ENCODE data around the gene CMTM1.
"Not testable (repeated sequence)": the region's sequence is repeated elsewhere in the genome, so short reads cannot be mapped to it uniquely, and the experiment has no call there.

The CMTM1 gene

DNA sequence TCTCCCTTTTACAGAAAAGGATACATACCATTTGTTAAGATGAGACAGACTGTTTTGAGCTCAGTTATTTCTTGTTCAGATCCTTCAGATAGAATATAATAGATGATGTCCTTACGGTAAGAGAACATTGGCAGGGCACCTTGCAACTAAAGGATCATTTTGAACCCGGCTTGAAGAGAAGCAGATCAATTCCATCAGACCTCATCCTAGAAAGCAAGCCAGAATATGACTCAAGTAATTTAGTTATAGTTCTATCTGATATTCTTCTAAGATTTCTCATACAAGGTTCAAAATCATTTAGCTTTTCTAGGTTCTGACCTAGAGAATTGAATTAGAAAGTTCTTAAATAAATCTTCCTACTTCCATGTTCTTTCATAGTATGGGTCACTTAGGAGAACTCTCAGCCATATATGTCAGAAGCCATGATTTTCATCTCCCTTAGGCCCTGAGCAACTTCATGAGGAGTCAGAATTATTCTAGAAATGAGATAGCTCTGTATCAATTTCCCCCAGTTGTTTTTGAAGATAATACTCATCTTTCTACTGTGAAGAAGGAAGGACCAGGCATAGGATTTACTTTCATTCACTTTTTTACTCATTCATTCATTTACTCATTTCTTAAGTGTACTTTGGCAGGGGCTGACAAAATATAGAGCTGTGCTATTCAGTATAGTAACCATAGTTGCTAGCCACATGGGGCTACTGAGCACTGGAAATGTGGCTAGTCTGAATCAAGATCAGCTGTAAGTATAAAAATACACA, 2.5 kb upstream of the CMTM1 start:
- DNase-seq, result no peak

DNA sequence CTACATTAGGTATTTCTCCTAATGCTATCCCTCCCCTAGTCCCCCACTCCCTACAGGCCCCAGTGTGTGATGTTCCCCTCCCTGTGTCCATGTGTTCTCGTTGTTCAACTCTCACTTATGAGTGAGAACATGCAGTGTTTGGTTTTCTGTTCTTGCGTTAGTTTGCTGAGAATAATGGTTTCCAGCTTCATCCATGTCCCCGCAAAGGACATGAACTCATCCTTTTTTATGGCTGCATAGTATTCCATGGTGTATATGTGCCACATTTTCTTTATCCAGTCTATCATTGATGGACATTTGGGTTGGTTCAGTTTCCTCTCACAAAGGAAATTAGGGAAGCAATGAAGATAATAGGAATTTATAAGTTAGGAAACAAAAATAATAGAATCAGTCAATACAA, 1.0 kb downstream of the CMTM1 start:
- DNase-seq, result not testable (repeated sequence)

GRCh38 chr16:66568355-66568754, 2.1 kb downstream of the CMTM1 start:
- no peak for DNase-seq

DNA sequence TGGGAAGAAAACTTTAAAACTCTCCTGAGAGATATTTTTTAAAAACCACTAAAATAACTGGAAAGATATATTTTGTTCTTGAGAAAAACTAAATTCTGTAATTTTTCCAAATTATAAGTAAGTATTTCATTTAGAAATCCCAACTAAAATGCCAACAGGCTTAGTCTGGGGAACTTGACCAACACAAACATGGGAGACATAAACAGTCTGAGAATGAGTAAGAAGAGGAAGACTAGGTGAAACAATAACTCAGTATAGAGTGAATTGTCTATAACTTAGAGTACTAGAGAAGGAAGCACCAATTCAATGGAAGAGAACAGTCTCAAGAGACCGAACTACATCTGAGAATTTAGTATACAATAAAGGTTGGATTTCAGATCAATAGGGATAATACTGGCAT, 2.9 kb downstream of the CMTM1 start:
- no peak for DNase-seq

DNA sequence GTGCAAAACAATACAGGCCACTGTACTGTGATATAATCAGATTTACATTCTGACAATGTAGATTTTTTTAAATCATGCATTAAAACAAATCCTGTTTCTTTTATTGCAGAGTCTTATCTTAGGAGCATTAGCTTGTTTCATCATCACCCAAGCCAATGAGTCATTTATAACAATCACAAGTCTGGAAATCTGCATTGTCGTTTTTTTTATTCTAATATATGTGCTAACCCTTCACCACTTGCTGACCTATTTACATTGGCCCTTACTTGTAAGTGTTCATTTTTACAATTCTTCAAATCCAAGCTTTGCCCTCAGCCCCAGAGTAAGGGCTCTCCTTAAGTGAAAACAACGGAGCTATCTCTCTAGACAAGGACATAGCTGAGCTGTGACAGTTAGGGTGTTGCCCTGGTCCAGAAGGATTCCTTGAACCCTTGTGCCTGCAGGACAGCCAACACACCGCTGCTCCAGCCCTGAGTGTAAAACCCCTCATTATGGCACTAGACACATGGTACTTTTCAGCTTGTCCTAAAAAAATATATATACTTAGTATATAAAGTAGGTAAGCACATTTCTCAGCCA, 3.7 kb downstream of the CMTM1 start:
- DNase-seq, result no peak

- no peak for DNase-seq
These were observed 6.1 kb downstream of the CMTM1 start for GRCh38 chr16:66572356-66572755.

- no peak for DNase-seq
These were observed 7.8 kb downstream of the CMTM1 start for GRCh38 chr16:66574081-66574480.

- no peak for DNase-seq
These were observed 8.3 kb downstream of the CMTM1 start for GRCh38 chr16:66574531-66574930.

DNA sequence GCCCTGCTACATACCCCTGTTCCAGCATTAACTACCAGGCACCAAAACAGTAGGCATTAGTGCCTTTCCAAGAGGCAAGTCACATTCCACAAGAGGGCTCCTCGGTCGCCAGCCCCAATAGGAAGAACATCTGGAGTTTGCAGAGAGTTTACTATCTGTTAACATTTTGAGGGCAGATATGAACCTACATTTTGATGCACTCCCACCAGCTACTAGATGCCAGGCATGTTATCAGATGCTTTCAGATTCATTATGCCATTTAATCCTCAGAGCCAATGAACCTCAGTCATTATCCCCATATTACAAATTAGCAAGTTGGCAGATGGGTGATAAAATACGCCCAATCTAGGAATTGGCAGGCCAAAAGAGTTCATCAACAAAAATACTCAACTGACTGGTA, 8.8 kb downstream of the CMTM1 start:
- no peak for DNase-seq

GRCh38 chr16:66576296-66576695, 10.1 kb downstream of the CMTM1 start:
- DNase-seq, result no peak

GRCh38 chr16:66578651-66579531, 12.7 kb downstream of the CMTM1 start, which contains the start of gene CMTM2:
Gene CMTM2, plus strand, starts transcription at chr16:66579463. Its CDS starts 145 bp downstream, at chr16:66579608.
- no peak for DNase-seq

DNA sequence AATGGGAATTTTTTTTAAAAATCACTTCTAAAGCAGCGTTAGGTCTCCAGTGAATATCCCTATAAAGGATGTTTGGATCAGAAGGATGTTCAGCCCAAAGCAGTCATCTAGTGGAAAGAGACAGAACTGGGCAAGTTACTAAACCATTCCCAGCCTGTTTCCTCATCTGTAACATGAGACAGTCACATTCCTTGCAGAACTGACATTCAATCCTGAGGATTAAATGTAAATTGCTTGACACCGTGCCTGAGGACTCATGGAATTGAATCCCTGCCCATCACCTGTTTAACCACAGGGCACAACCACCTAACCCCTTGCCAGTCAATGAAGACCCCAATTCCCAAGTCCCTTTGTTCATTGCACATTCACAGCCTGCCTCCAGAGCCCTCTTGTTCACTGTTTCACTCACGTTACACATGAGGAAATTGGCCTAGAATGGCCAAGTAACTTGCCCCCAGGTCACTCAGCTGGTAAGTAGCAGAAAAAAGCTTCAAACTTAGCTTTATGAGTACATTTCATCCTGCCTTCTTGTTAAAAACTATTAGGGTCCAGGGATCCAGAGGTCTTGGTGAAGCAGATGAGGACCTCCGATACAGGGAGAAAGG, 14.5 kb downstream of the CMTM1 start:
- DNase-seq, result no peak

DNA sequence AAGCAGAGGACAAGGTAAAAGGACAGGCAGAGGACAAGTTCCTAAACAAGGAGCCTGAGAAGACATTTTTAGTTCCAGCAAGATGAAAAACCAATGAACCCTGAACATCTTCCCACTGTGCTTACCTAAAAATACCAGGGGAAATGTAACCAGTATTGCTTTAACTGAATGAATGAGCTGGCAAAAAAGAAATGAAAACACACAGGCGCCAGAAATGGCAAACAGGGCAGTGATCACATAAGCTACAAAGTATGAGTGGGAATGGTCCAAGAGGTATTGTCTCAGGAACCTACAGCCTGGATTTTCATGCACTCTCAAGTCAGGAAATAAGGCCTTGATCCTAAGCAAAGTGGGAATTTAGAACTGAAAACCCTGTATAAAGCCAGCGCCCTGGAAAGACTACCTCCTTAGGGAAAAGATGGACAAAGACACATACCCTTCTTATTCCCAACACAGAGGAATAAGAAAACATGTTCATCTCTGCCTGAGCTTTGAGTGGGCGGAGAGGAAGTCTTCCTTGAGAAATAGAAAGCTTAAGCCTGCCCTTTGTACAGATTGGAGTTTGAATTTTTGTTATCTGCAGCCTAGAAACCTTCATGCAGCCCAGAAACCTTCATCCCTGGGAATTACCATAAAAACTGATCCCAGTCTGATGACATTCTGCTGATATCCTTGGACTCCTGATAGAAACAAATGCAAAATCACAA, 15.2 kb downstream of the CMTM1 start:
- no peak for DNase-seq

DNA sequence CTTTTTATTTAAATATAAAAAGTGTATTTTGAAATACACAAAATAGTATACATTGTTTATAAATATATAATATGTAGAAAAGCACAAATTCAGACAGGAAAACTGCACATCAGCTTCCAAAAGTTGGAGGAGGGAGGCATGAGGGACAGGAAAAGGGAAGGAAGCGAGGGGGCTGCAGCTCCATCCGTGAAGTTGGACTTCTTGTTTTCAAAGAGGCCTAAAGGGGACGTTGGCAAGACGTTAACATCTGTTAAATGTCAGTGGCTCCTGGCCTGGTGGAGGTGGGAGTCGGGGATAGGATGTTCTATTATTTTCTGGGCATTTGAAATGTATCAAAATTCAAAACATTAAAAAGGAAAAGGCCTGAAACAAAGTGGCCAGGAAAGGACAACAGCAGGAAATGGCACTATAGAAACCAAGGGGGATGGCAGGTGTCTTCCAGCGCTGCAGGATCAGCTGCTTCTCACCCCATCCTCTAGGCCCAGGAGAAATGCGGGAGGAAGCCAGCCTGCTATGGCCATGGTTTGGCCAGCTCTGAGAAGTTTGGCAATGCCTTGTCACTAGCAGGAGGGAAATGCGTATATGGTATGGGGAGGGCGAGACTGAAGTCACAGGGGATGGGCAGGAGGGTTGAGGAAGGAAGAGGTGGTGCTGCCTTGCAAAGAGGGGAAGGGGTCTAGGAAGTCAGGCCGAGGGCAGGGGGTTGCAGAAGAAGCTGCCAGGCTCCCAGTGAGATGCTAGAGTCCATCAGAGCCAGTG, 19.4 kb downstream of the CMTM1 start:
- no peak for DNase-seq

DNA sequence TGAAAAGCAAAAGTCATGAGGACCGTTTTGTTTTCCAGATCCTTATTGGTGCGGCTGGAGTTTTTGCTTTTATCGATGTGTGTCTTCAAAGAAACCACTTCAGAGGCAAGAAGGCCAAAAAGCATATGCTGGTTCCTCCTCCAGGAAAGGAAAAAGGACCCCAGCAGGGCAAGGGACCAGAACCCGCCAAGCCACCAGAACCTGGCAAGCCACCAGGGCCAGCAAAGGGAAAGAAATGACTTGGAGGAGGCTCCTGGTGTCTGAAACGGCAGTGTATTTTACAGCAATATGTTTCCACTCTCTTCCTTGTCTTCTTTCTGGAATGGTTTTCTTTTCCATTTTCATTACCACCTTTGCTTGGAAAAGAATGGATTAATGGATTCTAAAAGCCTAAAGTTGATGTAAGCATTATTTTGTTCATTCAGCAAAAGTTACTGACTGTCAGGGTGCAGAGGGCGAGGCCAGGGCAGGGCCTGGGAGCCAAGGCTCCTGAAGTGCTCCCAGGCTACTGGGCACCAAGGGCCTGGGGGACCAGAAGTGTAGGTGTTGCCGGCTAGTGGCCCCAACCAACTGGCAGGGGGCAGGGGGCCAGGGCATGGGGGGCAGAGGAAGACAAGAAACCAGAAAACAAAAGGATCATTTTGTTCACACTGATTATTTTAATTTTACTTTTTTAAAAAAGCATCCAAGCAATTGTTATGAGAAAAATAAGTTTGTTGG, 21.8 kb downstream of the CMTM1 start:
- no peak for DNase-seq

DNA sequence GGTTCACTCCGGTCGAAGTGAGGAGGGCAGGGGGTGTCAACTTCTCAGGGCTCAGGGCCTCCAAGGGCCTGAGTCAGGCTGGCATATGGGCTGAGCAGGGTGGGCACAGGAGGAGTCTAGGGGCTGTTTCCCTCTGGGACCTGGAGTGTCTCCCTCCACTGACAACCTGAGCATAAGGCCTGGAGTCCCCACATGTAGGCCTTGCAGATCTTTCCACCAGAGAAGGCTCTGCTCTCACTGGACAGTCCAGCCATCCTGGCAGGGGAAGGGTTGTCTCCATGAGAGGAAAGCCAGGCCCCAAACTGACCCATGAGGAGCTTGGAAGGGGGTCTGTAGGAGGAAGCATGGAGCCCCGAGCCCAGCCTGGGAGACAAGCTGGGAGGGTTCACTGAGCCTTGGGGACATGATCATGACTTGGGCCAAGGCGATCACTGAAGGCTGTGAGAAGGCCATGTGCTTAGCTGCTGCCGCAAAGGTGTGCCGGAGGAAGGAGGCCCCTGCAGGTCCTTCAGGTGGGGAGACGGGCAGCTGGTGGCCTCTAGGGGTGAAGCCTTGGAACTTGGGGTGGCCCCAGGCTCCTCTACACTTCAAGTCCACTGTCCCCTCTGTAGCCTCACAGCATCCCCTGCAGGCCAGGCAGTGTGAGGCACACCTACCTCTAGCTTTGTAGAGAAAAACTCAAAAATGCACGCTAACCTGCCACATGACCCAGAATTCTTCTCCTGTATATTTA, 22.9 kb downstream of the CMTM1 start:
- DNase-seq, result peak; percentile 18

DNA sequence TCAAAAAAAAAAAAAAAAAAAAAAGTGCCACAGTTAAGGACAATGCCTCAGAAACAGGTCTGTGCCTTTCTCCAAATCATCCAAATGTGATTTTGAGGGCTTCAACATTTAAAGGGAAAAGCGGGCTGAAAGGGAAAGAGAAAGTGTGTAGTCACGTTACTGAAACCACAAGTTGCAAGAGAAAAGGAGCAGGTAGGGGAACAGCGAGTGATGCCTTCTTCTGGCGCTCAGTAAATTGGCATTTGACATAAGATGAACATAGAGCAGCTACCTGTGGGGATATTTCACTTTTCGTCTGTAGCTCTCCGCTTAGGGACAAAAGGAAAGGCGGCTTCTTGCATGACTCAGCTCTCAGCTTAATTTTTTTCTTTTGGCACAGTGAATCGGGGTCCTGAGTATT, 24.1 kb downstream of the CMTM1 start:
- DNase-seq, result no peak

DNA sequence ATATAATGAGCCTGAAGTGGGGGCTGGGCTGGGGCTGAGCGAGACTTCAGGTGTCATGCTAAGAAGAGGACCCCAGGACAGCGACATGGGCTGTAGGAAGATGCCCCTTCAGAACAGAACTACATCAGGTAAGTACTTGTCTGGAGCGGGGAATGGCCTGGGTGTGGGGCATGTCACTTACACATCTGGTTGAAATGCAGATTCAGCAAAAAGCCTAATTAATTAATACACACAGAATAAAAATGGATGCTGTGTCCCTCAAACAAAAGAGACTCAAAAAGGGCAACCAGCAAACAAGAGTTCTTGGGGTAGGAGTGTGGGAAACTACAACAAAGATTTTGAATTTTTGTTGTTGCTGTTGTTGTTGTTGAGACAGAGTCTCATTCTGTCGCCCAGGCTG, 24.8 kb downstream of the CMTM1 start:
- no peak for DNase-seq

- no peak for DNase-seq
These were observed 26.0 kb downstream of the CMTM1 start for GRCh38 chr16:66592241-66592640.

GRCh38 chr16:66592814-66593213, 26.6 kb downstream of the CMTM1 start:
- no peak for DNase-seq

- no peak for DNase-seq
These were observed 28.5 kb downstream of the CMTM1 start for GRCh38 chr16:66594739-66595138.
